Spleen (tissue), 7 donors: ENCODE results near the gene IMPG2.

Source experiments
- POLR2A ChIP-seq, 3 donors: fragments of 450-650 bp; IDR thresholded peaks; one replicate each; pipeline ENCODE4 v1.5.1; 2017; ENCODE audit warnings: antibody characterized with exemption in 3 of 3, mild to moderate bottlenecking in 1 of 3
- TF ChIP-seq, protein P1 (sequence below), 11 experiments: fragments of 200-600 bp in 7 of 11; fragments of 450-650 bp in 4 of 11; sonication (generic) in 4 of 11; IDR thresholded peaks in 8 of 11; conservative IDR thresholded peaks in 3 of 11; 1 replicate in 7 of 11; 2 replicates in 4 of 11; pipeline versions ENCODE4 v1.4.0 to v1.8.0; 2016 to 2021; ENCODE audit warnings: antibody characterized with exemption in 11 of 11, inconsistent platforms in 4 of 11, mild to moderate bottlenecking in 1 of 11
- donor health status: DM: no; HTN: no; CAD: no; lungs with moderate emphysema.
- donor health status: DM: no; HTN: no; CAD: no.
- donor health status: DM: no; HTN: no; CAD: no.

- no peak for TF ChIP-seq POLR2A (IDR thresholded peaks at IDR 0.05)
- TF ChIP-seq, protein P1, sequence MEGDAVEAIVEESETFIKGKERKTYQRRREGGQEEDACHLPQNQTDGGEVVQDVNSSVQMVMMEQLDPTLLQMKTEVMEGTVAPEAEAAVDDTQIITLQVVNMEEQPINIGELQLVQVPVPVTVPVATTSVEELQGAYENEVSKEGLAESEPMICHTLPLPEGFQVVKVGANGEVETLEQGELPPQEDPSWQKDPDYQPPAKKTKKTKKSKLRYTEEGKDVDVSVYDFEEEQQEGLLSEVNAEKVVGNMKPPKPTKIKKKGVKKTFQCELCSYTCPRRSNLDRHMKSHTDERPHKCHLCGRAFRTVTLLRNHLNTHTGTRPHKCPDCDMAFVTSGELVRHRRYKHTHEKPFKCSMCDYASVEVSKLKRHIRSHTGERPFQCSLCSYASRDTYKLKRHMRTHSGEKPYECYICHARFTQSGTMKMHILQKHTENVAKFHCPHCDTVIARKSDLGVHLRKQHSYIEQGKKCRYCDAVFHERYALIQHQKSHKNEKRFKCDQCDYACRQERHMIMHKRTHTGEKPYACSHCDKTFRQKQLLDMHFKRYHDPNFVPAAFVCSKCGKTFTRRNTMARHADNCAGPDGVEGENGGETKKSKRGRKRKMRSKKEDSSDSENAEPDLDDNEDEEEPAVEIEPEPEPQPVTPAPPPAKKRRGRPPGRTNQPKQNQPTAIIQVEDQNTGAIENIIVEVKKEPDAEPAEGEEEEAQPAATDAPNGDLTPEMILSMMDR (IDR thresholded peaks at IDR 0.05 in 8 of 11, conservative IDR thresholded peaks at IDR 0.05 in 3 of 11), result no peak
Observed at GRCh38 chr3:101362406-101362805, 42.0 kb upstream of the IMPG2 start.
